Endothelial cell of umbilical vein (primary cell): ENCODE results near the gene S100A3.

Experiments
- CTCF ChIP-seq, 2 donors: IDR thresholded peaks; 1 replicate in 1 of 2; 2 replicates in 1 of 2; pipeline ENCODE4 v1.5.1; 2011; ENCODE audit warnings: low read length in 2 of 2, mild to moderate bottlenecking in 2 of 2, moderate library complexity in 2 of 2, control low read depth in 1 of 2, inconsistent platforms in 1 of 2, low read depth in 1 of 2; ENCODE audit not compliant: insufficient read depth in 1 of 2; ENCODE audit errors: extremely low read depth in 1 of 2
- JUN ChIP-seq: IDR thresholded peaks from 2 replicates; pipeline ENCODE4 v1.6.1; 2011; ENCODE audit warnings: borderline replicate concordance, low read depth; ENCODE audit not compliant: insufficient read length, insufficient read depth
- MAX ChIP-seq: IDR thresholded peaks from 2 replicates; pipeline ENCODE4 v1.6.1; 2011; ENCODE audit not compliant: insufficient read depth, insufficient read length
- POLR2A ChIP-seq: IDR thresholded peaks from 2 replicates; pipeline ENCODE4 v1.6.1; 2012; ENCODE audit warnings: low read depth, mild to moderate bottlenecking, control low read depth, low read length

GRCh38 chr1:153573351-153573750, 24.3 kb upstream of the S100A3 start:
- no peak for TF ChIP-seq POLR2A
- no peak for TF ChIP-seq CTCF (IDR thresholded peaks at IDR 0.05; ENCODE audit: extremely low read depth in 1 of 2, insufficient read depth in 1 of 2, low read depth in 1 of 2, low read length in 2 of 2)
- TF ChIP-seq JUN, result no peak
- no peak for TF ChIP-seq MAX
